Osteocyte (in vitro differentiated cells): ENCODE results near the gene THSD4. TPM values are rescaled to one million over a fixed set of nuclear protein-coding genes. Genes with fewer than 3 reads are reported as not detected.
"Not testable (repeated sequence)": the region's sequence is repeated elsewhere in the genome, so short reads cannot be mapped to it uniquely, and the experiment has no call there.

Experiments used
- DNase-seq: peaks from one replicate; pipeline ENCODE4 v3.0.0; 2021; ENCODE audit warnings: mixed read lengths; ENCODE audit not compliant: unreplicated experiment; ENCODE audit errors: extremely low spot score
- H3K27ac Mint-ChIP-seq: one replicate; pipeline ENCODE4 v1.8.0; 2021; ENCODE audit warnings: mild to moderate bottlenecking, mixed read lengths; ENCODE audit not compliant: unreplicated experiment
- H3K27me3 Mint-ChIP-seq: one replicate; pipeline ENCODE4 v1.8.0; 2021; ENCODE audit warnings: mixed read lengths; ENCODE audit not compliant: unreplicated experiment
- H3K36me3 Mint-ChIP-seq: one replicate; pipeline ENCODE4 v1.8.0; 2021; ENCODE audit warnings: mixed read lengths; ENCODE audit not compliant: unreplicated experiment
- H3K4me1 Mint-ChIP-seq: one replicate; pipeline ENCODE4 v1.8.0; 2021; ENCODE audit warnings: mixed read lengths; ENCODE audit not compliant: unreplicated experiment
- H3K4me3 Mint-ChIP-seq: one replicate; pipeline ENCODE4 v1.8.0; 2021; ENCODE audit warnings: mild to moderate bottlenecking, moderate library complexity, mixed read lengths; ENCODE audit not compliant: unreplicated experiment
- H3K9me3 Mint-ChIP-seq: one replicate; pipeline ENCODE4 v1.8.0; 2021; ENCODE audit warnings: mixed read lengths; ENCODE audit not compliant: unreplicated experiment
- total RNA-seq: library from RNA; stranded (reverse); gene quantifications from 2 replicates; pipeline ENCODE4 v1.2.1, GENCODE V29; 2021
- TF ChIP-seq, protein P1 (sequence below): fragments of 200-600 bp; sonication (generic); IDR thresholded peaks from 2 replicates; pipeline ENCODE4 v1.5.0; 2021; ENCODE audit warnings: antibody characterized with exemption, mild to moderate bottlenecking, moderate library complexity

The THSD4 gene
- total RNA-seq, 1 donor from 2014 or later: 5.7 TPM

DNA sequence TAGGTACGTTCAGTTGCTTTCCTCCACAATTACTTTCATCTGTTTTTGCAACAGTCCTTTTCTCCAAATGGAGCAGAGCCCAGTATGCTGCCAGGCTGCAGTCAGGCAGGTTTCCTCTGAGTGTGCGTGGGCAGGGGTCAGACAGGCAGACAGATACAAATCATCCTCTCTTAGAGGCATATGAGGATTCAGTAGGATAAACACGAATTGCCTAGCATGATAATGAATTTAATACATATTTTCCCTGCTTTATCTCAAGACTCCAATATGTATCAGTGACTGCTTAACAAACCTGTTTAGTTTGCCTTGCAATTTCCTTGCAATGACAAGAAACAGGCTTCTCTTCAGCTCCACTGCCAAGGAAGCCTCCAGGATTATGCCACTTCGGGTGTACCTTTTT, 554.4 kb downstream of the THSD4 start:
- Mint-ChIP-seq H3K4me3 (no peak overlapping the region), H3K27me3 (peaks cover 10% of the 10 kb centered on the region), H3K27ac (no peak overlapping the region), H3K4me1 (peaks cover 6% of the 10 kb centered on the region), H3K9me3 (peaks cover 10% of the 10 kb centered on the region), H3K36me3 (no peaks in the 10 kb centered on the region)
- TF ChIP-seq, protein P1, sequence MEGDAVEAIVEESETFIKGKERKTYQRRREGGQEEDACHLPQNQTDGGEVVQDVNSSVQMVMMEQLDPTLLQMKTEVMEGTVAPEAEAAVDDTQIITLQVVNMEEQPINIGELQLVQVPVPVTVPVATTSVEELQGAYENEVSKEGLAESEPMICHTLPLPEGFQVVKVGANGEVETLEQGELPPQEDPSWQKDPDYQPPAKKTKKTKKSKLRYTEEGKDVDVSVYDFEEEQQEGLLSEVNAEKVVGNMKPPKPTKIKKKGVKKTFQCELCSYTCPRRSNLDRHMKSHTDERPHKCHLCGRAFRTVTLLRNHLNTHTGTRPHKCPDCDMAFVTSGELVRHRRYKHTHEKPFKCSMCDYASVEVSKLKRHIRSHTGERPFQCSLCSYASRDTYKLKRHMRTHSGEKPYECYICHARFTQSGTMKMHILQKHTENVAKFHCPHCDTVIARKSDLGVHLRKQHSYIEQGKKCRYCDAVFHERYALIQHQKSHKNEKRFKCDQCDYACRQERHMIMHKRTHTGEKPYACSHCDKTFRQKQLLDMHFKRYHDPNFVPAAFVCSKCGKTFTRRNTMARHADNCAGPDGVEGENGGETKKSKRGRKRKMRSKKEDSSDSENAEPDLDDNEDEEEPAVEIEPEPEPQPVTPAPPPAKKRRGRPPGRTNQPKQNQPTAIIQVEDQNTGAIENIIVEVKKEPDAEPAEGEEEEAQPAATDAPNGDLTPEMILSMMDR: no peak
- no peak for DNase-seq

DNA sequence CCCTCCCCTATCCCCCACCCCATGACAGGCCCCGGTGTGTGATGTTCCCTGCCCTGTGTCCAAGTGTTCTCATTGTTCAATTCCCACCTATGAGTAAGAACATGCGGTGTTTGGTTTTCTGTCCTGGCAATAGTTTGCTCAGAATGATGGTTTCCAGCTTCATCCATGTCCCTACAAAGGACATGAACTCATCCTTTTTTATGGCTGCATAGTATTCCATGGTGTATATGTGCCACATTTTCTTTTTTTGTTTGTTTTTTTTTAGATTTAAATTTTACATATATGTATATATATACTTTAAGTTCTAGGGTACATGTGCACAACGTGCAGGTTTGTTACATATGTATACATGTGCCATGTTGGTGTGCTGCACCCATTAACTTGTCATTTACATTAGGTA, 555.0 kb downstream of the THSD4 start:
- H3K27me3 Mint-ChIP-seq: peaks cover 10% of the 10 kb centered on the region
- H3K4me1 Mint-ChIP-seq, H3K27ac Mint-ChIP-seq, H3K9me3 Mint-ChIP-seq, H3K36me3 Mint-ChIP-seq, DNase-seq, H3K4me3 Mint-ChIP-seq: not testable (repeated sequence)

DNA sequence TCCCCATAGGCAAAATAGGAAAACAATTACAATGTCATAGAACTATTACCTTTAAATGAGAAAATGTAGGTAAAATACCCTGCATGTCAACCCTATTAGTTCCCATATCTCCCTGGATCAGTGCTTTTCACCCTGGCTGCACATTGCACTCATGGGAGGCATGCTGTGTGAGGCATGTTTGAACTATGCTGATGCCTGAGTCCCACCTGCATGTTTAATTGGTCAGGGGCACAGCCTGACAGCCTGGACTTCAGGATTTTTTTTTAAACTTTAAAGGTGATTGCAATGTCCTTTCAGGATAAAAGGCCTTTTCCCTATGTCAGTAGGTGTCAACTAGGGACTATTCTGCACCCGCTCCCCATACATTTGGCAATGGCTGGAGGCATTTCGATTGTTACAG, 559.1 kb downstream of the THSD4 start:
- TF ChIP-seq, protein P1: no peak
- Mint-ChIP-seq H3K4me3 (no peak overlapping the region), H3K27me3 (peaks cover 10% of the 10 kb centered on the region), H3K9me3 (no peaks in the 10 kb centered on the region), H3K36me3 (no peaks in the 10 kb centered on the region), H3K27ac (no peak overlapping the region), H3K4me1 (peaks cover 18% of the 10 kb centered on the region)
- no peak for DNase-seq

DNA sequence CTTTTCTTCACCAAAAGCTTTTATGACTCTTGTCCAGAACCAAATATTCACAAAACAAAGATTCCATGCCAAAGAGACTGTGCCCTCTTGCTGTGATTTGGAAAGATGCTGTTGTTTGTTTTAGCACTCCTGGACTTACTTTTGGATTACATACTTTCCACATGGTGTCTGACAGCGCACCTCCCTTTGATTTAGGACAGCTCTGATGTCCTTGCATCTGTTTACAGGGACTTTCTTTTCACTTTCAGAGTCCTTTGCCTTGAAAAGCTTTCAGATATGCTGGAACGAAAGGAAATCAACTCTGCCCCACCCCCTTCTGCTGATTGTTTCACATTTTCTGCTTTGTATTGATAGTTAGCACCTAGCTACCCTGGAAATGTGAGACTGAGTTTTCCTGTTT, 562.1 kb downstream of the THSD4 start:
- no peak for DNase-seq
- Mint-ChIP-seq H3K9me3 (no peaks in the 10 kb centered on the region), H3K4me1 (peaks cover 24% of the 10 kb centered on the region), H3K4me3 (no peak overlapping the region), H3K27me3 (peaks cover 7% of the 10 kb centered on the region), H3K36me3 (no peaks in the 10 kb centered on the region), H3K27ac (no peak overlapping the region)
- TF ChIP-seq, protein P1: no peak

DNA sequence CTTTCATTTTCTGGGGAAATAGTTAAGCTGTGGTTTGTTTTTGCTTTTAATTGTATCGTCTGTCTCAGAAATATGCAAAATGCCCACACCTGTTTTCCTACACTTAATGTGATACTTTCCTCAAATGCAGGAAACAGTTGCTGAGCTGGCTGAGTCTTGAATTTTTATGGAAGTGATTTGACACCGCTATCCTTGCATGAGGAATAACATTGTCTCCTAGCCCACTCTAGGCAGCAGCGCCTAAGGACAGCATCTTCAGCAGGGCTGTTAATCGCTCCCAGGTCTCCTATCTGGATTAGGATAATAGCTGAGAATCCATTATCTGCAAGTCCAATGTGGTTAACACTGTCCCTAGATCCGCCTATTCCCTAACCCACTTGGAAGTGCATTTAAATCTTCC, 562.5 kb downstream of the THSD4 start:
- no peak overlapping the region for H3K4me3 Mint-ChIP-seq
- peaks cover 25% of the 10 kb centered on the region for H3K4me1 Mint-ChIP-seq
- no peaks in the 10 kb centered on the region for H3K9me3 Mint-ChIP-seq
- TF ChIP-seq, protein P1: no peak
- no peaks in the 10 kb centered on the region for H3K36me3 Mint-ChIP-seq
- DNase-seq: no peak
- peaks cover 4% of the 10 kb centered on the region for H3K27me3 Mint-ChIP-seq
- H3K27ac Mint-ChIP-seq: no peak overlapping the region

DNA sequence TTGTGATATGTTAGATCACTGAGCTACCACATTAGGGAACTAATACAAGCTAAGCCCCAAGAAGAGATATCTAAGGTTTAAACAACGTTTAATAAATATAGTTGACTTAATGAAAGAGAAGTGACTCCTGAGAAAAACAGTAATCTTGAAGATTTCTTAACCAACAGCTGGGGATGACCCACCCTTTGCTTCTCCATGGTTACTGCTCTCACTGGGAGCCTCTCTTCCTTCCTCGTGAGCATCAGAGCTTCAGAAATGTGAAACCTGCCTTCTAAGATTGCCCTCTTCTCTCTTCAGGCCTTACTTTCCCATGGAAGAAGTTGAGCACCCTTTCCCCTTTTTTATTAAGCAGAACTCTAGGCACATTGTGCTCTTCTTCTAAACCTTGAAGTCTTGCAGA, 562.9 kb downstream of the THSD4 start:
- Mint-ChIP-seq H3K4me1 (peaks cover 25% of the 10 kb centered on the region), H3K27me3 (peaks cover 4% of the 10 kb centered on the region), H3K27ac (no peak overlapping the region), H3K4me3 (no peak overlapping the region), H3K36me3 (no peaks in the 10 kb centered on the region), H3K9me3 (no peaks in the 10 kb centered on the region)
- TF ChIP-seq, protein P1: no peak
- DNase-seq: no peak
